HL-60/S4 treated with retinoic acid at 250 ng/mL for 4 days and 3 days (cell line): ENCODE measurements around the gene HLA-DQA2.
"Not testable (repeated sequence)": the region's sequence is repeated elsewhere in the genome, so short reads cannot be mapped to it uniquely, and the experiment has no call there.

ENCODE experiments used
- in situ Hi-C: fragments of 300-500 bp; cut with MboI; formaldehyde crosslinking; loops from 2 replicates; pipeline ENCODE4 v1.7.0; 2022; ENCODE audit warnings: low sequenced_read_pairs

HLA-DQA2 gene

DNA sequence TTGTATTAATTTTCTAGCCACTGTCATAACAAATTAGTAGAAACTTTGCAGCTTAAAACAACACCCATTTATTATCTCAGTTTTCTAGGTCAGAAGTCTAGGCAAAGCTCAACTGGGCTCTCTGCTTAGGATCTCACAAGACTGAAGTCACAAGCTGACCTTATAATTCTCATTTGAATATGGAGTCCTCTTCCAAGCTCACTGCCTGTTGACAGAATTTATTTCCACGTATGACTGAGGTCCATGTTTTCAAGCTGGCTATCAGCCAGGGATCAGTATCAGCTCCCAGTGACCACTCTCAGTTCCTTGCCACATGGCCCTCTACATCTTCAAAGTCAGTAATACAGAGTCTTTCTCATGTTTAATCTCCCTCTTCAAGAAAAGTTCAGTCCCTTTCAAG is 33.9 kb downstream of the HLA-DQA2 start:
- in situ Hi-C loops = no loop called here

DNA sequence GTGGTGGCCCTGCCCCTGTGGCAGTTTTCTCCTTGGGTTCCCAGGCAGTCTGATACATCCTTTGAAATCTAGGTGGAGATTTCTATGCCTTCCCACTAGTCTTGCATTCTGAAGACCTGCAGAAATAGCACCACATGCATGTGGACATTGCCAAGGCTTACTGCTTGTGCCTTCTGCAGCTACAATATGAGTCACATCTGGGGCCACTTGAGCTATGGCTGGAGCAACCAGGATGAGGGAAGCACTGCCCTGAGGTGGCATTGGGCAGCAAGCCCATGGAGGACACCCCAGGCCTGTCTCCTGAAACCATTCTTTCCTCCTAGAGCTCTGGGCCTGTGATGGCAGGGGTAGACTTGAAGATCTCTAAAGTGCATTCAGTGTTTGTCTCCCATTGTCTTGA is 37.8 kb downstream of the HLA-DQA2 start:
- in situ Hi-C loops = no loop called here

DNA sequence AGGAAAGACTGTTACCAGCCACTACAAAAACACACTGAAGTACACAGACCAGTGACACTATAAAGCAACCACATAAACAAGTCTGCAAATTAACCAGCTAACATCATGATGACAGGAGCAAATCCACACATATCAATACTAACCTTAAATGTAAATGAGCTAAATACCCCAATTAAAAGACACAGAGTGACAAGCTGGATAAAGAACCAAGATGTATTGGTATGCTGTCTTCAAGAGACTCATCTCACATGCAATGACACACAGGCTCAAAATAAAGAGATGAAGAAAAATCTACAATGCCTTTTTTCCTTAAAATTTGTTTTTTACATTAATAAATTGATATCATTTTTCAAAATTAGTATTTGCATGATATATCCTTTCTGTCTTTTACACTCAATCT is 41.7 kb downstream of the HLA-DQA2 start:
- in situ Hi-C loops = not testable (repeated sequence)

DNA sequence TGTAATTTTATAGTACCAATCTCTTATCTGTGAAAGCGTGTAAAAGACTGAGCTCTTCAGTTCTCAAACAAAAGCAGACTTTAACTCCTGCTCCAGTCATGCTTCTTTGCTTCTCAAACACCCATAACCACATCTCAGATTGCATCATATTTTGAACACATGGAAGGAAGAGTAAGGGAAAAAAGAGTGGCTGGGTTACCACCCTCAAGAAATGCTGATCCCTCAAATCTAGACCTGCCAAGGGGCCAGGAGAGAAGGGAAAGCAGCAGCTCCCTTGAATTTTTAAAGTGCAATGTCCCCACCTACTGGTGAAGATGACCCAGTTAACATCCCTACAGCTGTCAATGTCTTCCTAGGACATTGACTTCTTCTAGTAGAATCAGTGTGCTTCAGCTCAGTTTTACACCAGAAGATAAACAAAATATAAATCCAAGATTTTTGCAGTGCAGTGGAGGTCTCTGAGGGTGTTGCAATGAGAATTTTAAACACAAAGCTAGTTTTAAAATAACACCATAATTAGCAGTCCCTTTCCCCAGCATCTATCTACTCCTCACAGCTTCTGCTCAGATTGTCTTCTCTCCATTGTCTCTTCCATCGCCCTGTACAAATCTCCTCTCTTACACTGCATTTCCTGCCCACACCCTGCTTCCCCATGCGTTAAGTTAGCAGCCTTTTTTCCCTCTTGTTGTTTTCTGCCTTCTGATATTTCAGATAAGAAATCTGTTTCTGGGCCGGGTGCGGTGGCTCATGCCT is 44.8 kb downstream of the HLA-DQA2 start:
- in situ Hi-C loops = no loop called here

DNA sequence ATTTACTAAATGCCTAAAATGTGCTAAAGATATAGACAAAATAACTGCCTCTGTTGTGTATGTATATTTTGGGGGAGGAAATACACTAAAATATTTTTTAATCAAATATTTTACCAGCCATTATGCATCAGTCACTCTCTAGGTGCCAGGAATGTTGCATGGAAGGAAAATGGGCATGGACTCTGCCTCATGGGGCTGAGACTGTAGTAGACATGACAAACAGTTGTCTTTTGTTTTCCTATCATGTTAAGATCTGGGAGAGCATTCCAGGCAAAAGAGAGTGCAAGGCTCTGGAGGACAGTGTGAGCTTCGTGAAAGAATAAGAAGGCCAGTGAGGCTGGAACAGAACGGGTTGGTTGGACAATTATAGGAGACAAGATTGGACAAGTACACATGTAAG is 49.1 kb downstream of the HLA-DQA2 start:
- in situ Hi-C loops = loop anchor here (10.0 kb wide), 1 partner anchor 366 kb away; no protein-coding TSS in a partner anchor

DNA sequence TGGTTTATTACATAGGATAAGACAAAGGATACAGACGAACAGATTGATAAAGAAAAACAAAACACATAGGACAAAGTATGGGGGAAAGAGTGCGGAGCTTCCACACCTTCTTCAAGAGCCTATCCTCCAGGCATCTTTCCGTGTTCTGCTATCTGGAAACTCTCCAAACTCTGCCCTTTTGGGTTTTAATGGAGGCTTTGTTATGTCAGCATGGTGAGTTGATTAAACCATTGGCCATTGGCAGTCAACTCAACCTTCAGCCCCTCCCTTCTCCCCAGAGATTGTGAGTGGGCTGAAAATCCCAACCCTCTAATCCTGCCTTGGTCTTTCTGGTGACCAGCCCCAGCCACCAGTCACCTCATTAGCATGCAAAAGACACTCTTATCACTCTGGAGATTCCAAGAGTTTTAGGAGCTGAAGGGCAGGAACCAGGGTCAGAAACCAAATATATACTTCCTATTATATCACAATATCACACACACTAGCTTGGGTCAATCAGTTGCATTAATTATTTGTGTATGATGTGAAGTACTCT is 51.8 kb downstream of the HLA-DQA2 start:
- in situ Hi-C loops = loop anchor here (10.0 kb wide), 1 partner anchor 368 kb away; no protein-coding TSS in a partner anchor

DNA sequence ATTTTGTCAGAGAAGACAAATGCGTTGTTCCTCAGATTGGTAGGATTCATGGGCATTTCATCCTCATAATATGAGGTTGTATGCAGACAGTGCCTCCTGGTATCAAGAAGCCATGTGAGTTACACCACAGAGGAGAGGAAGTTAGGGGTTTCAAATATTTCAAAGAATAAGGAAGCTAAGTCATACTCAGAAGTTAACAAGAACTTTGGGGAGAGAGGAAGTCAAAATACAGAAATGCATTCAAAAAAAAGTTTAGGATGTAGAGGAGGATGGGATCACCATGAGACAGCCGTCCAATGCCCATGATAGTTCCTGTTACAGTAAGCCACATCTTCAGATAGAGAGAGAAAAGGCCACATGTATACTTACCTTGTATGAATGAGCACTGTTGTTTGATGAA is 53.3 kb downstream of the HLA-DQA2 start:
- in situ Hi-C loops = loop anchor here (10.0 kb wide), 1 partner anchor 370 kb away; no protein-coding TSS in a partner anchor
